CD4-positive, alpha-beta T cell (primary cell): ENCODE measurements around the gene CIAO2B. TPM values are rescaled to one million over a fixed set of nuclear protein-coding genes. Genes with fewer than 3 reads are reported as not detected.

Experiments
- ATAC-seq: fragments of 200-7000 bp; cut with Tn5 transposase; one replicate; pipeline ENCODE4 v1.10.0; 2022; ENCODE audit warnings: mild to moderate bottlenecking; ENCODE audit not compliant: poor library complexity
- CTCF ChIA-PET: fragments of 350-600 bp; sonication (Branson Sonifier 250); formaldehyde crosslinking; loops from one replicate; lab custom pipeline; 2021; ENCODE audit warnings: antibody characterized with exemption, inconsistent platforms; lab: Charles Lee
- POLR2A ChIA-PET: fragments of 350-600 bp; sonication (Branson Sonifier 250); formaldehyde crosslinking; loops from one replicate; lab custom pipeline; 2021; ENCODE audit warnings: antibody characterized with exemption, inconsistent platforms; lab: Charles Lee
- DNase-seq, 14 experiments: peaks; one replicate each; pipeline ENCODE4 v3.0.0-alpha.2; 2013 to 2020; ENCODE audit warnings: mixed read lengths in 2 of 14
- H3K27ac ChIP-seq, 2 donors: one replicate each; pipeline versions ENCODE4 v1.5.1 to v1.7.0; 2013; ENCODE audit warnings: low read length in 2 of 2, low read depth in 1 of 2, mild to moderate bottlenecking in 1 of 2
- H3K27me3 ChIP-seq, 2 experiments: 1 replicate in 1 of 2; 2 replicates in 1 of 2; pipeline versions ENCODE4 v1.6.1 to v1.7.0; 2013; ENCODE audit warnings: low read length in 2 of 2, control low read depth in 1 of 2, mild to moderate bottlenecking in 1 of 2, moderate library complexity in 1 of 2; ENCODE audit not compliant: insufficient read depth in 2 of 2, control insufficient read depth in 1 of 2
- H3K36me3 ChIP-seq: one replicate; pipeline ENCODE4 v1.6.1; 2013; ENCODE audit warnings: low read length, control low read depth; ENCODE audit not compliant: insufficient read depth
- H3K4me1 ChIP-seq: one replicate; pipeline ENCODE4 v1.6.1; 2013; ENCODE audit warnings: low read length, control low read depth; ENCODE audit not compliant: insufficient read depth
- H3K4me3 ChIP-seq: one replicate; pipeline ENCODE4 v1.5.1; 2013; ENCODE audit warnings: mild to moderate bottlenecking, low read length, moderate library complexity
- H3K9me3 ChIP-seq, 2 experiments: 1 replicate in 1 of 2; 2 replicates in 1 of 2; pipeline versions ENCODE4 v1.6.1 to v1.7.0; 2013; ENCODE audit warnings: low read length in 2 of 2, mild to moderate bottlenecking in 2 of 2, control low read depth in 1 of 2, moderate library complexity in 1 of 2; ENCODE audit not compliant: control insufficient read depth in 1 of 2, insufficient read depth in 1 of 2
- H3K27ac Mint-ChIP-seq: one replicate; pipeline ENCODE4 v1.8.0; 2020; ENCODE audit warnings: mixed read lengths
- H3K27me3 Mint-ChIP-seq: one replicate; pipeline ENCODE4 v1.8.0; 2021; ENCODE audit warnings: mixed read lengths
- H3K36me3 Mint-ChIP-seq: one replicate; pipeline ENCODE4 v1.8.0; 2021; ENCODE audit warnings: low read depth, mixed read lengths
- H3K4me1 Mint-ChIP-seq: one replicate; pipeline ENCODE4 v1.8.0; 2021; ENCODE audit warnings: low read depth, mixed read lengths
- H3K4me3 Mint-ChIP-seq: one replicate; pipeline ENCODE4 v1.8.0; 2020; ENCODE audit warnings: mild to moderate bottlenecking, mixed read lengths
- H3K9me3 Mint-ChIP-seq: one replicate; pipeline ENCODE4 v1.8.0; 2020; ENCODE audit warnings: mixed read lengths
- intact Hi-C, 2 experiments: fragments of 100-400 bp; cut with DNase I in 1 of 2; cut with micrococcal nuclease in 1 of 2; formaldehyde crosslinking; loops; one replicate each; pipeline versions ENCODE4 v1.15.1 to v1.9.0; 2023 to 2025; cut with DNase I, micrococcal nuclease
- total RNA-seq, 174 experiments: library from RNA in 2 of 174; stranded (reverse) in 2 of 174; gene quantifications; one replicate each; pipeline ENCODE4 v1.2.3 and lab custom pipeline; 2021 to 2026
- TF ChIP-seq, protein P1 (sequence below): fragments of 200-600 bp; IDR thresholded peaks from one replicate; pipeline ENCODE4 v1.8.0; 2022; ENCODE audit warnings: antibody characterized with exemption, mild to moderate bottlenecking

CIAO2B gene
- total RNA-seq, 2 experiments from 2014 or later = 58.6 to 70.4 TPM

GRCh38 chr16:66917741-66918140, 16.5 kb downstream of the CIAO2B start:
- no peaks in the 10 kb centered on the region for H3K36me3 ChIP-seq
- H3K27ac Mint-ChIP-seq = no peak overlapping the region
- H3K36me3 Mint-ChIP-seq = no peaks in the 10 kb centered on the region
- no peak overlapping the region for H3K4me3 Mint-ChIP-seq
- no peaks in the 10 kb centered on the region for H3K9me3 Mint-ChIP-seq
- ChIA-PET CTCF (no interaction called here), POLR2A (no interaction called here)
- no peaks in the 10 kb centered on the region for H3K4me1 ChIP-seq
- DNase-seq = no peak
- peaks cover 0 to 5% of the 10 kb centered on the region in 2 experiments for H3K9me3 ChIP-seq
- peaks cover 4 to 15% of the 10 kb centered on the region in 2 experiments for H3K27me3 ChIP-seq
- intact Hi-C loops = no loop called here
- TF ChIP-seq, protein P1, sequence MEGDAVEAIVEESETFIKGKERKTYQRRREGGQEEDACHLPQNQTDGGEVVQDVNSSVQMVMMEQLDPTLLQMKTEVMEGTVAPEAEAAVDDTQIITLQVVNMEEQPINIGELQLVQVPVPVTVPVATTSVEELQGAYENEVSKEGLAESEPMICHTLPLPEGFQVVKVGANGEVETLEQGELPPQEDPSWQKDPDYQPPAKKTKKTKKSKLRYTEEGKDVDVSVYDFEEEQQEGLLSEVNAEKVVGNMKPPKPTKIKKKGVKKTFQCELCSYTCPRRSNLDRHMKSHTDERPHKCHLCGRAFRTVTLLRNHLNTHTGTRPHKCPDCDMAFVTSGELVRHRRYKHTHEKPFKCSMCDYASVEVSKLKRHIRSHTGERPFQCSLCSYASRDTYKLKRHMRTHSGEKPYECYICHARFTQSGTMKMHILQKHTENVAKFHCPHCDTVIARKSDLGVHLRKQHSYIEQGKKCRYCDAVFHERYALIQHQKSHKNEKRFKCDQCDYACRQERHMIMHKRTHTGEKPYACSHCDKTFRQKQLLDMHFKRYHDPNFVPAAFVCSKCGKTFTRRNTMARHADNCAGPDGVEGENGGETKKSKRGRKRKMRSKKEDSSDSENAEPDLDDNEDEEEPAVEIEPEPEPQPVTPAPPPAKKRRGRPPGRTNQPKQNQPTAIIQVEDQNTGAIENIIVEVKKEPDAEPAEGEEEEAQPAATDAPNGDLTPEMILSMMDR = no peak
- H3K4me1 Mint-ChIP-seq = no peaks in the 10 kb centered on the region
- no peak for ATAC-seq
- peaks cover 13% of the 10 kb centered on the region for H3K27me3 Mint-ChIP-seq
- no peak overlapping the region for H3K4me3 ChIP-seq
- H3K27ac ChIP-seq = no peak overlapping the region

DNA sequence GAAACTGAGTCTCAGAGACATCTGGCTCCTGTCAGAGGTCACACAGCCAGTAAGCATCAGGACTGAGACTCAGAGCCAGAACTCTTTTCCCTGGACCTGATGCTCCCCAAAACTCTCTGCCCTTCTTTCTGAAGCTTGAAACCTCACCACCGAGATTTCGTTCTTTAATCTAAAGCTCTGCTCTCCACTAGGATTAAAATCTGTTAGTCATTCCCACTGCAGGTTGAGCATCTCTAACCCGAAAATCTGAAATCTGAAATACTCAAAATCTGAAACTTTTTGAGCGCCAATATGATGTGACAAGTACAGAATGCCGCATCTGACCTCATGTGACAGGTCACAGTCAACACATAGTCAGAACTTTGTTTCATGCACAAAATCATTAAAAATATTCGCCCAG, 17.7 kb downstream of the CIAO2B start:
- Mint-ChIP-seq H3K27ac (no peak overlapping the region), H3K4me1 (no peaks in the 10 kb centered on the region), H3K27me3 (peaks cover 12% of the 10 kb centered on the region), H3K36me3 (no peaks in the 10 kb centered on the region), H3K4me3 (no peak overlapping the region), H3K9me3 (no peaks in the 10 kb centered on the region)
- intact Hi-C loops = no loop called here
- ATAC-seq (no peak), DNase-seq (no peak)
- H3K27me3 ChIP-seq = peaks cover 4 to 9% of the 10 kb centered on the region in 2 experiments
- CTCF ChIA-PET = interaction anchor here (0.5 kb wide), 1 partner anchor 217 kb away, joined by 3 read pairs; no protein-coding TSS in a partner anchor
- no peak overlapping the region for H3K4me3 ChIP-seq
- H3K27ac ChIP-seq = no peak overlapping the region
- TF ChIP-seq, protein P1 = no peak
- no peaks in the 10 kb centered on the region for H3K4me1 ChIP-seq
- POLR2A ChIA-PET = no interaction called here
- H3K9me3 ChIP-seq = no peaks in the 10 kb centered on the region
- H3K36me3 ChIP-seq = no peaks in the 10 kb centered on the region

GRCh38 chr16:66915041-66915440, 19.2 kb downstream of the CIAO2B start:
- ChIA-PET CTCF (no interaction called here), POLR2A (no interaction called here)
- Mint-ChIP-seq H3K4me1 (no peaks in the 10 kb centered on the region), H3K4me3 (no peak overlapping the region), H3K27ac (no peak overlapping the region), H3K9me3 (no peaks in the 10 kb centered on the region), H3K36me3 (no peaks in the 10 kb centered on the region), H3K27me3 (peaks cover 4% of the 10 kb centered on the region)
- Histone ChIP-seq H3K4me3 (no peak overlapping the region), H3K4me1 (no peaks in the 10 kb centered on the region), H3K36me3 (no peaks in the 10 kb centered on the region), H3K27me3 (peaks cover 2 to 4% of the 10 kb centered on the region in 2 experiments), H3K9me3 (no peaks in the 10 kb centered on the region), H3K27ac (no peak overlapping the region)
- intact Hi-C loops = no loop called here
- TF ChIP-seq, protein P1 = no peak
- DNase-seq = no peak
- ATAC-seq = no peak
